RWPE1 (cell line): ENCODE measurements around the gene CNOT3.
A peak's percentile ranks its signal among the peaks of the same experiment; 100 is the strongest.

Experiments used
- CTCF ChIA-PET: fragments of 350-600 bp; sonication (Branson Sonifier 250); formaldehyde crosslinking; extraction: SDS; loops from one replicate; lab custom pipeline; 2021; lab: Yijun Ruan, JAX
- POLR2A ChIA-PET: fragments of 400-600 bp; formaldehyde crosslinking; extraction: SDS; loops from one replicate; lab custom pipeline; 2020; ENCODE audit warnings: antibody characterized with exemption; ENCODE audit not compliant: low non-redundant PET; lab: Yijun Ruan, JAX
- DNase-seq: peaks from one replicate; pipeline ENCODE4 v3.0.0; 2012; ENCODE audit warnings: low spot score
- H3K27ac ChIP-seq: fragments of 450-650 bp; 2 replicates; pipeline ENCODE4 v1.5.1; 2017
- CTCF ChIP-seq: fragments of 450-650 bp; conservative IDR thresholded peaks from 2 replicates; pipeline ENCODE4 v1.5.1; 2017; ENCODE audit warnings: low read depth, mild to moderate bottlenecking

CNOT3 gene

GRCh38 chr19:54160854-54161253 lies 23.3 kb downstream of the CNOT3 start:
- TF ChIP-seq CTCF, result no peak
- no peak for DNase-seq
- CTCF ChIA-PET, result no interaction called here
- H3K27ac ChIP-seq, result peak overlapping the region; percentile 97
- POLR2A ChIA-PET, result interaction anchor here (1.8 kb wide), 1 partner anchor 24 kb away, joined by 4 read pairs; the partner anchor contains the start of gene CNOT3

GRCh38 chr19:54162241-54162805 lies 24.8 kb downstream of the CNOT3 start:
- H3K27ac ChIP-seq, result peak overlapping the region; percentile 97
- no peak for TF ChIP-seq CTCF
- CTCF ChIA-PET, result no interaction called here
- POLR2A ChIA-PET, result no interaction called here
- peak; percentile 93 for DNase-seq

DNA sequence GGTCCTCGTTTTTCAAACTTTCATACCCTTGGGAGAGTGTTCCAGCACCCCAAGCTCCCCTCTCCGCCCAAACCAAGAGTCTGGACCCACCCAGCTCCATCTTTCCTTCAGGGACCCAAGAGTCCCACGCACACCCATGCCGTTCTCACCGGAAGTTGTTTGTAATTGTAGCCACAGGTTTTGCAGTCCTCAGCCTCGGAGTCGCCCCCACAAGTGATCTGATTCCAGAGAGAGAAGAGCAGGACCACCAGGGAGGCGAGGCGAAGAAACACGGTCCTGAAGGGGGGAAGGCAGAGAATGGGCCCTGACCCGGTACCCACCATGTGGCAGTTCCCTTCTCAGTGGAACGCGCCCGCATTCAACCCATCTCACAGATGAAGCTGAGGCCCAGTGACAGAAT lies 25.3 kb downstream of the CNOT3 start:
- DNase-seq, result no peak
- H3K27ac ChIP-seq, result peak overlapping the region; percentile 97
- ChIA-PET CTCF (interaction anchor here (0.7 kb wide), 1 partner anchor 11 kb away, joined by 3 read pairs; no protein-coding TSS in a partner anchor), POLR2A (no interaction called here)
- no peak for TF ChIP-seq CTCF

DNA sequence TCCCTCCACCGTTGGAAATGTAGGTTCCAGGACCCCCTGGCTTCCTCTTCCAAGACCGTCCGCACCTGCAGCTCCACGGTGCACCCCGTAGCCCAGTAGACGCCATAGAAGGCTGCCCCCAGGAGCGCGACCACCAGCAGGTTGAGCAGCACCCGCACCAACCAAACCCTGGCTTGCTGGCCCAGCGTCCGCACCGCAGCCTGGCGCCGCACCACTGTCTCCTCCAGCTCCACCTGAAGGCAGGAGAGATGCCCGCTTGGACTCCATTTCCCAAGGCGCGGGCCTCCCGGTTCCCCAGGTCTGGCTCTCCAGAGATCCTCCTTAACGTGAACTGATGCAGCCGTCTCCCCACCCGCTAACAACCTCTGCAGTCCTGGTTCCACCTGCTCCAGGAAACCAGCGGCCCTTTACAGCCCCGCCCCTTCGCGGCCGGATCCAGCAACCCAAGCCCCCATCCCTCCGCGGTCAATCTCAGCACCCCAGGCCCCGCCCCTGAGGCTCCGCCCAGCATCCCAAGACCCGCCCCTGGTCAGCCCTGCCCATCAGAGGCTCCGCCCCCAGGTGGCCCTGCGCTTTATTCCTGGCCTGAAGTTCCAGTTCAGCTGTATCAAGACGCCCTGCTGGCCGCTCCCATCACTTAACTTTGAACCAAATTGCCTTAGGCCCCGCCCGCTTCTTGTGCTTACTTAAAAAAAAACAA lies 27.0 kb downstream of the CNOT3 start:
- DNase-seq, result peak; percentile 49
- POLR2A ChIA-PET, result no interaction called here
- TF ChIP-seq CTCF, result no peak

DNA sequence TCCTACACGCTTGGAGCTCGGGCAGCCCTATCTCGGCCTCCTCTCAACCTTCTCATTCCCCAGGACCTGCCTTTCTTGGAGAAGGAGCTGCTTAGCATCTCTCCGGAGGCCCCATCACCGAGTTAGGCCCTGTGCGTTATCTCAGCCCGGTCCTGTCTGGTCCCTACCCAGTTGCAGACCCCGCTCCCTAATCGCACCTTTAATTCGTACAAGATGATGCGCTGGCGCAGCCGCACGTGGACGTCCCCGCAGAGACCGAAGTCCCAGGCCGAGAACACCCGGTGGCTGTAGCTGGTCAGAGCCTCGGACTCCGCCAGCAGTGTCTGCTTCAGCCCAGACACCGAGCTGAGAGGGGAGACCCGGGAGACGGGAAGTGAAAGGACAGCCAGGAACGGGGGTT lies 27.7 kb downstream of the CNOT3 start:
- CTCF ChIA-PET, result interaction anchor here (0.5 kb wide), 1 partner anchor 105 kb away, joined by 3 read pairs; no protein-coding TSS in a partner anchor
- DNase-seq, result no peak
- H3K27ac ChIP-seq, result no peak overlapping the region
- no peak for TF ChIP-seq CTCF
- POLR2A ChIA-PET, result no interaction called here

More for the DNA sequence above, 27.0 kb downstream of the CNOT3 start:
- CTCF ChIA-PET, result no interaction called here
- no peak overlapping the region for H3K27ac ChIP-seq

DNA sequence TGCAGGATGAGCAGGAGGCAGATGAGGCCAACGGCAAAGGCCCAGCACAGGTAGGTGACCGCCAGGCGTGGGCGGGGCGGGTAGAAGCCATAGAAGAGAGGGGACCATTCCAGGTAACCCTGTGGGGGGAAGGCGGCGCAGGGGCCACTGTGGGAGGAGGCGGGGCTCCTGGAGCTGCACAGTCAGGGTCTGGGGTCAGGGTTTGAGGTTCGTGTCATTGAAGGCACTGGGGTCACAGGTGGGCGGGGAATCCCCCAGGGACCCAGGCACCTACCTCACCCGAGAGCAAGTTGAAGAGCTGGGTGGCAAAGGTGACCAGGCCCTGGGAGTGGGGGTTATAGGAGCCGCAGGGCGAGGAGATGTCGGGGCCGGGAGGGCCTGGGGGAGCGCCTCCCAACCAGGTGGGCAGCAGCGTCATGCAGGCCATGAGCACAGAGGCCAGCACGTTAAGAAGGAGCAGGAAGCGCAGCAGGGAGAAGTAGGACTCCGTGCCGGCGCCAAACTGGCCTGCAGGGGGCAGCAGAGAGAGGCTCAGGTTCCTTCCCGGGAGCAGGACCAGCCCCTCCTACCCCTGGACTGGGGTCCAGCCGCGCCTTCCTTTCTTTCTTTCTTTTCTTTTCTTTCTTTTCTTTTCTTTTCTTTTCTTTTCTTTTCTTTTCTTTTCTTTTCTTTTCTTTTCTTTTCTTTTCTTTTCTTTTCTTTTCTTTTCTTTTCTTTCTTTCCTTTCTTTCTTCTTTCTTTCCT lies 30.8 kb downstream of the CNOT3 start:
- H3K27ac ChIP-seq, result no peak overlapping the region
- ChIA-PET CTCF (no interaction called here), POLR2A (no interaction called here)
- peak; percentile 84 for TF ChIP-seq CTCF
- peak; percentile 76 for DNase-seq
